Progenitor cell of endocrine pancreas (in vitro differentiated cells): Measurements from ENCODE around the gene RNF214. TPM values are rescaled to one million over a fixed set of nuclear protein-coding genes. Genes with fewer than 3 reads are reported as not detected.

ENCODE experiments used
- DNase-seq: peaks from one replicate; pipeline ENCODE4 v3.0.0; 2021; ENCODE audit warnings: low spot score; ENCODE audit not compliant: unreplicated experiment
- H3K27ac Mint-ChIP-seq: 2 replicates; pipeline ENCODE4 v1.8.0; 2021; ENCODE audit warnings: mild to moderate bottlenecking, moderate library complexity, mixed read lengths
- H3K27me3 Mint-ChIP-seq: 2 replicates; pipeline ENCODE4 v1.8.0; 2021; ENCODE audit warnings: mixed read lengths
- H3K36me3 Mint-ChIP-seq: 2 replicates; pipeline ENCODE4 v1.8.0; 2022; ENCODE audit warnings: mixed read lengths; ENCODE audit not compliant: insufficient read depth
- H3K4me1 Mint-ChIP-seq: 2 replicates; pipeline ENCODE4 v1.8.0; 2021; ENCODE audit warnings: low read depth, mixed read lengths
- H3K4me3 Mint-ChIP-seq: 2 replicates; pipeline ENCODE4 v1.8.0; 2021; ENCODE audit warnings: low read depth, mild to moderate bottlenecking, moderate library complexity, mixed read lengths
- H3K9me3 Mint-ChIP-seq: 2 replicates; pipeline ENCODE4 v1.8.0; 2021; ENCODE audit warnings: low read depth, mixed read lengths
- total RNA-seq: library from RNA; stranded (reverse); gene quantifications from 2 replicates; pipeline ENCODE4 v1.2.1, GENCODE V29; 2021
- TF ChIP-seq, protein P1 (sequence below): fragments of 200-600 bp; sonication (generic); IDR thresholded peaks from one replicate; pipeline ENCODE4 v1.5.0; 2021; ENCODE audit warnings: antibody characterized with exemption, mild to moderate bottlenecking; ENCODE audit not compliant: unreplicated experiment

Gene RNF214
- total RNA-seq, 1 donor from 2014 or later = 55.8 TPM

GRCh38 chr11:117282956-117283355 is 50.5 kb downstream of the RNF214 start:
- no peak for DNase-seq
- Mint-ChIP-seq H3K36me3 (peaks cover 30% of the 10 kb centered on the region), H3K27me3 (no peaks in the 10 kb centered on the region), H3K4me1 (no peaks in the 10 kb centered on the region), H3K9me3 (no peaks in the 10 kb centered on the region), H3K4me3 (no peak overlapping the region), H3K27ac (no peak overlapping the region)
- TF ChIP-seq, protein P1, sequence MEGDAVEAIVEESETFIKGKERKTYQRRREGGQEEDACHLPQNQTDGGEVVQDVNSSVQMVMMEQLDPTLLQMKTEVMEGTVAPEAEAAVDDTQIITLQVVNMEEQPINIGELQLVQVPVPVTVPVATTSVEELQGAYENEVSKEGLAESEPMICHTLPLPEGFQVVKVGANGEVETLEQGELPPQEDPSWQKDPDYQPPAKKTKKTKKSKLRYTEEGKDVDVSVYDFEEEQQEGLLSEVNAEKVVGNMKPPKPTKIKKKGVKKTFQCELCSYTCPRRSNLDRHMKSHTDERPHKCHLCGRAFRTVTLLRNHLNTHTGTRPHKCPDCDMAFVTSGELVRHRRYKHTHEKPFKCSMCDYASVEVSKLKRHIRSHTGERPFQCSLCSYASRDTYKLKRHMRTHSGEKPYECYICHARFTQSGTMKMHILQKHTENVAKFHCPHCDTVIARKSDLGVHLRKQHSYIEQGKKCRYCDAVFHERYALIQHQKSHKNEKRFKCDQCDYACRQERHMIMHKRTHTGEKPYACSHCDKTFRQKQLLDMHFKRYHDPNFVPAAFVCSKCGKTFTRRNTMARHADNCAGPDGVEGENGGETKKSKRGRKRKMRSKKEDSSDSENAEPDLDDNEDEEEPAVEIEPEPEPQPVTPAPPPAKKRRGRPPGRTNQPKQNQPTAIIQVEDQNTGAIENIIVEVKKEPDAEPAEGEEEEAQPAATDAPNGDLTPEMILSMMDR = no peak

DNA sequence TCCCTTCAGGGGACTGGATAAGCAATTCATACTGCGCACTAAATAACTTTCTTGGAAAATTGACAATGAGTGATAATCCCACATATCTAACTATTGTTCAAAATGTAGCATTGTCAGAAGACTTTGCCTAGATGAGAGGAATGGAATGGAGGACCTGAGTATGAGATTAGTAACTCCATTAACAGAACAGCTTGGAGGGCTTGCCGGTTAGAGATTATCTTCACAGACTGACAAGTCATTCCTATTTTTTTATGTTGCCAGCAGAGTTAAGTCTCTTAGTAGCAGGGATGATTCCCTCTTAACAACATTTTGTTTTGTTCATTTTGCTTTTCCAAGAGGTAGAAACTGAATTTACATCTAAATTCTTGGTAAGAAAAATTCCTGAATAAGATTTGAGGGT is 51.6 kb downstream of the RNF214 start:
- TF ChIP-seq, protein P1 = no peak
- Mint-ChIP-seq H3K27me3 (no peaks in the 10 kb centered on the region), H3K4me1 (no peaks in the 10 kb centered on the region), H3K9me3 (no peaks in the 10 kb centered on the region), H3K36me3 (peaks cover 30% of the 10 kb centered on the region), H3K27ac (no peak overlapping the region), H3K4me3 (no peak overlapping the region)
- no peak for DNase-seq

- Mint-ChIP-seq H3K27me3 (no peaks in the 10 kb centered on the region), H3K36me3 (peaks cover 41% of the 10 kb centered on the region)
These were observed 54.1 kb downstream of the RNF214 start for GRCh38 chr11:117286588-117286987.

DNA sequence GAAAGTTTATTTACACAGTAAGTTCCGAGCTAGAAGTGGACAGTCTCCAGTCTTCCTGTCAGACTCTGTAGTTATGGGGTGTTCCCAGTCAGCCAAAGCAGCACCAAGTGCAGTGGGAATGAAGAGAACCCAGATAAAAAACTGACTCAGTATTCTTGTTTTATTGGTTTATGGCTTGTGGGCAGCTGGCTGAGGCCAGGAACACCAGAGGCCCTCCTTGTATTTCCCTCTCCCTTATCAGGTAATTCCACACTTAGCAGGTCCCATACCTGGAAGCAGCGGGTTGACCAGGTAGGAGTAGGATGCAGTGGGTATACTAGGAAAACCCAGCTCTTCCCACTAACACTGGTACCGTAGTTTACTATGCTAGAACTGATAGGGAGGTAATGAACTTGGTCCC is 55.2 kb downstream of the RNF214 start:
- DNase-seq = no peak
- no peak overlapping the region for H3K27ac Mint-ChIP-seq
- H3K4me3 Mint-ChIP-seq = no peak overlapping the region
- no peaks in the 10 kb centered on the region for H3K9me3 Mint-ChIP-seq
- no peaks in the 10 kb centered on the region for H3K4me1 Mint-ChIP-seq
- TF ChIP-seq, protein P1 = no peak
- no peaks in the 10 kb centered on the region for H3K27me3 Mint-ChIP-seq
- peaks cover 34% of the 10 kb centered on the region for H3K36me3 Mint-ChIP-seq

More at GRCh38 chr11:117286588-117286987, 54.1 kb downstream of the RNF214 start:
- Mint-ChIP-seq H3K4me1 (no peaks in the 10 kb centered on the region), H3K9me3 (no peaks in the 10 kb centered on the region), H3K27ac (peak overlapping the region; percentile 15), H3K4me3 (no peak overlapping the region)
- DNase-seq = no peak
- TF ChIP-seq, protein P1 = no peak

- TF ChIP-seq, protein P1 = no peak
- H3K36me3 Mint-ChIP-seq = peaks cover 35% of the 10 kb centered on the region
- H3K4me1 Mint-ChIP-seq = no peaks in the 10 kb centered on the region
- H3K4me3 Mint-ChIP-seq = no peak overlapping the region
- H3K9me3 Mint-ChIP-seq = no peaks in the 10 kb centered on the region
- H3K27ac Mint-ChIP-seq = no peak overlapping the region
- no peaks in the 10 kb centered on the region for H3K27me3 Mint-ChIP-seq
- no peak for DNase-seq
These were observed 57.3 kb downstream of the RNF214 start for GRCh38 chr11:117289795-117290194.
